Neural progenitor cell (in vitro differentiated cells): ENCODE results near the gene PLAAT5.
"Not testable (repeated sequence)": the region's sequence is repeated elsewhere in the genome, so short reads cannot be mapped to it uniquely, and the experiment has no call there.

Source experiments
- CTCF ChIP-seq: fragments of 200-600 bp; sonication (generic); IDR thresholded peaks from 2 replicates; pipeline ENCODE4 v1.5.1; 2017; ENCODE audit warnings: antibody characterized with exemption, mild to moderate bottlenecking
- EZH2 ChIP-seq: fragments of 200-600 bp; sonication (generic); IDR thresholded peaks from 2 replicates; pipeline ENCODE4 v1.6.1; 2017; ENCODE audit warnings: antibody characterized with exemption, mild to moderate bottlenecking, moderate library complexity

GRCh38 chr11:63430731-63431130, 60.2 kb downstream of the PLAAT5 start:
- TF ChIP-seq EZH2, CTCF: not testable (repeated sequence)
